Measurements from ENCODE around the gene USP37.

GRCh38 chr2:218419630-218420216 lies 148.4 kb downstream of the USP37 start:
- TF ChIP-seq CTCF (IDR thresholded peaks at IDR 0.05) = no peak
- TF ChIP-seq ZFX (IDR thresholded peaks at IDR 0.05; ENCODE audit: borderline replicate concordance) = no peak
